Hematopoietic multipotent progenitor cell (in vitro differentiated cells): Measurements from ENCODE around the gene WDFY4. TPM values are rescaled to one million over a fixed set of nuclear protein-coding genes. Genes with fewer than 3 reads are reported as not detected.

ENCODE experiments used
- DNase-seq, 3 donors: peaks; one replicate each; pipeline ENCODE4 v3.0.0-alpha.2; 2011 to 2015; ENCODE audit warnings: low read depth in 2 of 3, low spot score in 2 of 3
- total RNA-seq: library from RNA; depleted of rRNA; stranded (reverse); fragments of >200 nt; gene quantifications from one replicate; pipeline ENCODE4 v1.2.3, GENCODE V29; 2012

Gene WDFY4
- total RNA-seq, 1 donor, result 35.5 TPM

GRCh38 chr10:48786606-48787282, 102.1 kb downstream of the WDFY4 start:
- no peak for DNase-seq

GRCh38 chr10:48788554-48788953, 103.9 kb downstream of the WDFY4 start:
- DNase-seq, result no peak

DNA sequence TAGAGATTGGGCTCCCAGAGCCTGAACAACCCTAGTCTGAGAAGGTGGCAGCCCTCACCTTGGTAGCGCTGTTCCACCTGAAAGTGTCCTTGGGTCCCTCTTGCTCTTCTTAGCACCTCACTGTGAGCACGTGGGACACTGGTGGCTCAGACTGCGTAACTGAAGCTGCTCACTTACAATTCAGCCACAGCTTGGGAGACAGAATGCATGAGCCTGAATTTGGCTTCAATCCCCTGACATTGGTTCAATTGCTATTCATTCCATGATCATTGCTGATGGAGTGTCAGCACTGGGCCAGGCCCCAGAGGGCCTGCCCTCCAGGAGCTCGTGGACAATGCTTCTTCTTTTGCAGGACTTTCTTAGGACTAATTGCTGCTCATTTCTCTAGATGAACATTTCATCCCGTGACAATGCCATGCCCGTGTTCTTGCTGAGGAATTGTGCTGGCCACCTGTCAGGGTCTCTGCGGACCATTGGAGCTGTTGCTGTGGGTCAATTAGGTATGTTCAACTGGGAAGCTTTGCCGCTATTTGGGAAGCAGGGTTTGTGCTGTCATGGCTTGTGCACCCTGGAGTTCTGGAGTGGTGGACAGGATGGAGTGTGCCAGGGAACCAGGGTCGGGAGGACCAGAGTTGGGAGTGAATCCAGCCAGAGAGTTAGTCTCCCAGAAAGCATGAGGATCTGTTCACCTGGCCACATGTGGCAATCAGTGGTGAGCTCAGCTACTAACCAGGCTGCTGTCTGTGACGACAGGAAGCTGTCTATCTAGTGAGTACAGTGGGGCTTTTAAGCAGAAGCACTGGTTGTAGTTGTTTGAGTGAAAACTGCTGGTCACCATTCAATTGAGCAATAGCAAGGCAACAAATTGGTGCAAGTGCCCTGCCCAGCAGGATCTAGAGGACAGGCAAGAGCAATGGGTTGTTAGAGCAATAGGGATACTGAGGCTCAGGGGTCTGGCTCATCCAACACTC, 105.1 kb downstream of the WDFY4 start:
- no peak for DNase-seq

DNA sequence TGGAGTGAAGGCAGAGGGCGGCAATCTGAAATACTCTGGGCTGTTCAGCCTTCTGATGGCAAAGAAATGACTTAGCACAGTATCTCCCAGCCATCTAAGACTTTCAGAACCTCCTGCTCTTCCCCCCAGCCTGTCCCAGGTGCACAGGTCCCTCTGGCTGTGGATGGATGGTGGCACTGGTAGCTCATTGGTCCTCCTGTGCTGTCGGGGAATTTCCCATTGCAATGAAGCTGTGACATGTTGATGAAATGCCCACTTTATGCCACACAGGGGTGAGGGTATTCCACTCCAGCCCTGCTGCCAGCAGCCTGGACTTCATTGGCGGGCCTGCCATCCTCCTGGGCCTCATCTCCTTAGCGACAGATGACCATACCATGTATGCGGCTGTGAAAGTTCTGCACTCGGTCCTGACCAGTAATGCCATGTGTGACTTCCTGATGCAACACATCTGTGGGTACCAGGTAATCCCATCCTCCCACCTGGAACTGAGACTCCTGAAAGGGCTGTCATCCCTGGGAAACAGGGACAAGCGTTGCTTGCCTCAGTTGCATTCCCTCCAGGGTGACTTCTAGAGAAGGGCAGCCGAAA, 105.9 kb downstream of the WDFY4 start:
- no peak for DNase-seq

DNA sequence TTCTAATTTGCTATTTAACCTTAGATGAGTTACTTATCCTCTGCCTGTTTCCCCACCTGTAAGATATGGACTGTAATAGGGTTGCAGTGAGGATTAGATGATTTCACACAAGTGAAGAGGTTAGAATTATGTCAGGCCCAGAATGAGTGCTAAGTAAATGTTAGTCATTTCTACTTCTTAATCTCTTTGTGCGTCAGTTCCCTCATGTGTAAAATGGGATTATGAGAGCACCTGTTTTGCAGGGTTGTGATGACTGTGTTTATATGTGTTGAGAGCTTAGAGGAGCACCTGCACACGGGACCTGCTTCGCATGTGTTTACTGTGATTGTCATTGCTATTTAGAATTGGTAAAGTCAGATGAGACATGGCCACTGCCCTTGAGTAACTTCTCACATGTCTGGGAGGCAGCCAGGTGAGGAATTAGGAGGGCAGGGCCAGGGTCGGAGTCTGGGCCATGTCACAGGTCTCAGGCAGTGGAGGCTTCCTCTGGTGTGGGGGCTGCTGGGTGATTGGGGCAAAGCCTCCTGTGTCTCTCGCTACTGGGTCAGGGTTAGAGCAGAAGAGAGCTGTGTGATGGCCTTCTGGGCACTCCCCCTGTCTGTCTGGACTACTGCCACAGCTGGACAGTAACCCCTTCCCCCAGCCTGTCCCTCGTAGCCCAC, 106.7 kb downstream of the WDFY4 start:
- no peak for DNase-seq

- no peak for DNase-seq
These were observed 107.4 kb downstream of the WDFY4 start for GRCh38 chr10:48792121-48792520.

GRCh38 chr10:48792687-48793096, 108.0 kb downstream of the WDFY4 start:
- DNase-seq, result peak in 1 of 3 donors; percentile 39

GRCh38 chr10:48794074-48794473, 109.4 kb downstream of the WDFY4 start:
- DNase-seq, result no peak

DNA sequence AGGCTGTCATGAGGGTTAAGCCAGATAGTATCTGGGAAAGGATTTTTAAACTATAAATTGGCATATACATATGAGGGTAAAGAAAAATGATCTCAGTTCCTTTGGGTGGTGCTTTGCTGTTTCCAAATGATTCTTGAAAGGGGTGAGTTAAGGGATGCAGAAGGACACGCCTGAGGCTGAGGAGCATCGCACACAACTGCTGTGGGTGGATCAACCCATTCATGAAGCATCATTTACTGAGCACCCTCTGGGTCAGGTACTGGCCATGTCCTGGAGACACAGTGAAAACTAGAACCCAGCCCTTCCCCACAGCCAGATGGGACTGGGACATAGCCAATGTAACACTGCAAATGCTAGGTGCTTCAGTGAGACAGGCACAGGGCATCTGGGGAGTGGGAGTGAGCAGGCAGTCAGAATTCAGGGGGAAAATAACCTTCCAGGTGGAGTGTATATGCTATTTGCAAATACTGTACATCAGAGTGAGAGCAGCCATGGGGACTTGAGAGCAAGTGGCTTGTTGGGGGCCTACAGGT, 112.1 kb downstream of the WDFY4 start:
- no peak for DNase-seq

GRCh38 chr10:48797830-48798229, 113.2 kb downstream of the WDFY4 start:
- no peak for DNase-seq

DNA sequence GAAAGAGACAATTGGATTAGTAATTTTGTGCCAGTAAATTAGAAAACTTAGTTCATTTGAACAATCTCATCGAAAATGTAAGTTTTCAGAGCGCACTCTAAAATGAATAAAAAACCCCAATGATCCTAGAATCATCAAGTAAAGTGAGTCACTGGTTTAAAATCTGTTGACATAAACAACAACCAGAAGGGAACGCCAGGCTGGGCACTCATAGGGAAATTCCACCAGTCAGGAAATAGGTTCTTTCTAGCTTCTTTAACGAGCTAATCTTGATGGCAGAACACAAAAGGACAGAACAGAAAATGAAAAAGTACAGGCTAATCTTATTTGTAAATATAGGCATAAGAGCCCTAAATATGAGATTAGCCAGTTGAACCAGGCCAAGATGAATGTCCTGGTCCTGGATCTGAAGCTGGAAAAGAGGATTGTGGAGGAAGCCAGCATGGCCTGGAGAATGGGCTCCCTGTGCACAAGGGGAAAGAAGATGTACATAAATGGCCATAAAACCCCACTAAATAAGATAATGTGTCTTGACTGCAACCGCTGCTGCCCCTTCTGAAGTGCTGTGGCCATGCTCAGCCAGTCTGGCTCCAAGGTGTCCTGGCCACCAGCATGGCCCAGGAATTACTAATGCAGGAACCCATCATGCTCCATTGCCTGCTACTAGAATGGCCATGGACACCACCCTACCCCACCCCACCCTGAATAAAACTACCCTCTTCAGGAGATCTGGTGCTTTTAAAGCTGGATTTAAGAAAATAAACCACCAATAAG, 114.0 kb downstream of the WDFY4 start:
- DNase-seq, result no peak

DNA sequence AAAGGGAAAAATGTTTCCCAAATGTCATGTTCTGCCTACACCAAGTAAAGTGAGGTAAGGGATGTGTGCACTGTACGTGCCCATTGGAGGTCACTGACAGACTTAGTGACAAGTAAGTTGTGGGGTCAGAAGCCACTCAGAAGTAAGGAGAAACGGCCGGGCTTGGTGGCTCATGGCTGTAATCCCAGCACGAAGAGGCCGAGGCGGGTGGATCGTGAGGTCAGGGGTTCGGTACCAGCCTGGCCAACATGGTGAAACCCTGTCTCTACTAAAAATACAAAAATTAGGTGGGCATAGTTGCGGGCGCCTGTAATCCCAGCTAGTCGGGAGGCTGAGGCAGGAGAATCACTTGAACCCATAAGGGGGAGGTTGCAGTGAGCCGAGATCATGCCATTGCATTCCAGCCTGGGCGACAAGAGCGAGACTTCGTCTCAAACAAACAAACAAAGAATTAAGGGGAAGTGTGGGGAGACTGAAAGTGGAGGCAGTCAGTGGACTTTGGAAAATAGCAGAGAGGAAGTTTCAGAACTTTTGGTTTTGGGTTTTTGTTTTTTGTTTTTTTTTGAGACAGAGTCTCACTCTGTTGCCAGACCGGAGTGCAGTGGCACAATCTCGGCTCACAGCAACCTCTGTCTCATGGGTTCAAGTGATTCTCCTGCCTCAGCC, 114.8 kb downstream of the WDFY4 start:
- no peak for DNase-seq

DNA sequence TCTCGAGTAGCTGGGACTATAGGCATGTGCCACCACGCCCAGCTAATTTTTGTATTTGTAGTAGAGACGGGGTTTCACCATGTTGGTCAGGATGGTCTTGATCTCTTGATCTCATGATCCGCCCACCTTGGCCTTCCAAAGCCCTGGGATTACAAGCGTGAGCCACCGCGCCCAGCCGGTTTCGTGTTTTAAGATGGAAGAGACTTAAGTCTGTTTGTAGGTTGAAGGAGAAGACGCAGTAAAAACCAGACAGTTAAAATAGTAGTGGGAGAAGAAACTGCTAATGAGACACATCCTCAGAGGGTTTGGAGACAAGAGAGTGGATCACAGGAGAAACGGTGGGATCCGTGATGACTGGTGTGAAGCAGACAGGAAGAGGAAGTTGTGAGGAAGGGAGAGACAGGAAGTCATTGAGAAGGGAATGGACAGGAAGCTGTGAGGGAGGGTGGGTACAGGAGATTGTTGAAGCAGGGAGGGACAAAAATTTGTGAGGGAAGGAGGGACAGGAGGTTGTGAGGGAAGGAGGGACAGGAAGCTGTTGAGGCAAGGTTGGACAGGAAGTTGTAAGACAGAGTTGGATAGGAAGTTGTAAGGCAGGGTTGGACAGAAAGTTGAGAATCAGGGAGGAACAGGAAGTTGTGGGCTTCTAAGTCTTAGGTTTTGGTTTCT, 115.5 kb downstream of the WDFY4 start:
- DNase-seq, result peak in 1 of 3 donors; percentile 20

GRCh38 chr10:48801001-48801421, 116.3 kb downstream of the WDFY4 start:
- no peak for DNase-seq

- no peak for DNase-seq
These were observed 118.0 kb downstream of the WDFY4 start for GRCh38 chr10:48802611-48803071.

- no peak for DNase-seq
These were observed 119.3 kb downstream of the WDFY4 start for GRCh38 chr10:48803801-48804584.

GRCh38 chr10:48804740-48805182, 120.1 kb downstream of the WDFY4 start:
- peak in 1 of 3 donors; percentile 40 for DNase-seq

- DNase-seq, result no peak
These were observed 120.7 kb downstream of the WDFY4 start for GRCh38 chr10:48805411-48805810.
